ENCODE data around the gene VWA2.

DNA sequence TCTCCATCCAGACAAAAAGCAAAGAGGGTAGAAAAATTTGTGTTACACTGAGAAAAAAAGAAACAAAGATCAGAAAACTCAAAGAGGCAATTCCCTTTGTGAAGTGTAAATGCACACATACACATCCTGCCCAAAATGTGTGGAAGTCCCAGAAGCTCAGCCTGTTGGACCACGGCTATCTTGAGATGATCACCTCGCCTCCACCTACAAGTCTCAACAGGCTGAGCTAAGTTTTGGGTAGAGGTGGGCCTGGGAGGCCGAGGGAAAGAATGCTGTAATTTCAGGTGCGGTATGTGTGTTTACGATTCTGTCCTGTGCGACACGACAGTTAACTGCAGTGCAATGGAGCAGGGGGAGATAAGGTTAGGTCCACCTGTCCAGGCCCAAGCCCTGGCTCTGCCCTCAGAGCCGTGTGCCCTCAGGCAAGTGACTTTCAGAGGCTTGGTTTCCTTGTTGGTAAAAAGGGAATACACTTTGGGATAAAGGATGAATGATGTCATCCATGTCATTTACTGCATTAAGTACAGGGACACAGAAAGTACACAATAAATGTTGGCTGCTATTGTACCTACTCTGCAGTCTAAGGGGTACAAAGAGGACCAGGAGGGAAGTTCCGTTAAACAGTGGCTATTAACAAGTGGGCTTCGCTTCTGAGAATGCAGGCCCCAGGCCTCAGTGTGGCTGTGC lies 97.9 kb downstream of the VWA2 start:
- TF ChIP-seq, protein P1, sequence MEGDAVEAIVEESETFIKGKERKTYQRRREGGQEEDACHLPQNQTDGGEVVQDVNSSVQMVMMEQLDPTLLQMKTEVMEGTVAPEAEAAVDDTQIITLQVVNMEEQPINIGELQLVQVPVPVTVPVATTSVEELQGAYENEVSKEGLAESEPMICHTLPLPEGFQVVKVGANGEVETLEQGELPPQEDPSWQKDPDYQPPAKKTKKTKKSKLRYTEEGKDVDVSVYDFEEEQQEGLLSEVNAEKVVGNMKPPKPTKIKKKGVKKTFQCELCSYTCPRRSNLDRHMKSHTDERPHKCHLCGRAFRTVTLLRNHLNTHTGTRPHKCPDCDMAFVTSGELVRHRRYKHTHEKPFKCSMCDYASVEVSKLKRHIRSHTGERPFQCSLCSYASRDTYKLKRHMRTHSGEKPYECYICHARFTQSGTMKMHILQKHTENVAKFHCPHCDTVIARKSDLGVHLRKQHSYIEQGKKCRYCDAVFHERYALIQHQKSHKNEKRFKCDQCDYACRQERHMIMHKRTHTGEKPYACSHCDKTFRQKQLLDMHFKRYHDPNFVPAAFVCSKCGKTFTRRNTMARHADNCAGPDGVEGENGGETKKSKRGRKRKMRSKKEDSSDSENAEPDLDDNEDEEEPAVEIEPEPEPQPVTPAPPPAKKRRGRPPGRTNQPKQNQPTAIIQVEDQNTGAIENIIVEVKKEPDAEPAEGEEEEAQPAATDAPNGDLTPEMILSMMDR (IDR thresholded peaks at IDR 0.05), result no peak
- no peak for TF ChIP-seq POLR2A (IDR thresholded peaks at IDR 0.05)
